ENCODE measurements around the gene SETD6.

SETD6 gene

DNA sequence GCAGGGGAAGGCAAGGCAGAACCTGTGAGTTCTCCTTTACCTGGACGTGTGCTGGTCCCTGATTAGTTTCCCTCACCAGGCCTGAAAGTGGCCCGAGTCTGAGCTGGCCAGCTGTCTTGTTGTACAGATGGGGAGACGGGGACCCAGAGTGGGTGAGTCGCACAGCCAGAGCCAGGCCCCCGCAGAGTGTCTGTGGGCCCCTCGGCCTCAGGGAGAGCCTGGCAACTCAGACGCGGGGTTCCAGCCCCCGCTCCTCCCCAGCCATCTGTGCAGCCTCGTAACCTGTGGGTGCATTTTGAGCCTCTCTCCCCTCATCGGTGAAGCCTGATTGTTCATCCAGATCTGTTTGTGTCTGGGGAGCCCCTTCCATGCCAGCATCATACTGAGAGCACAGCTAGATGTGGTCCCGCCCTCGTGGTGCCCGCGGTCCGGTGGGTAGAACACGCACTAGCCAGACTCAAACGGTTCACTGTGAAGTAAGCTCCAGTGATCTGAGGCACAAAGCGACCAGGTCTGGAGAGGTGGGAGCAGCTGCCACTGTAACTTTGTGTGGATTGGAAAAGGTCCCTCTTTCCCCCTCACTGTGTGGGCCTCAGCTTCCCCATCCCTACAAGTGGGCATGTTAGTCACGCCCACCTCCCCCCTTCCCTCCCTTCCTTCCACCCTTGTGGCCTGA is 21.4 kb upstream of the SETD6 start:
- peak in 5 of 58 donors; percentile 26 to 53 (median 32) for DNase-seq

GRCh38 chr16:58494981-58495520 is 20.3 kb upstream of the SETD6 start:
- DNase-seq = peak in 57 of 58 donors; percentile 35 to 96 (median 86)

GRCh38 chr16:58495521-58496331 is 19.6 kb upstream of the SETD6 start:
- DNase-seq = peak in 50 of 58 donors; percentile 45 to 96 (median 79)

GRCh38 chr16:58497468-58497867 is 17.8 kb upstream of the SETD6 start:
- no peak for DNase-seq

- DNase-seq = no peak
Measured at GRCh38 chr16:58497935-58498334, 17.4 kb upstream of the SETD6 start.

GRCh38 chr16:58498341-58499091 is 16.8 kb upstream of the SETD6 start:
- no peak for DNase-seq

- peak in 1 of 58 donors; percentile 61 for DNase-seq
Measured at GRCh38 chr16:58499092-58499511, 16.2 kb upstream of the SETD6 start.

GRCh38 chr16:58499615-58500351 is 15.5 kb upstream of the SETD6 start, which contains the start of gene NDRG4:
Gene NDRG4 (plus strand): TSS chr16:58500143. CDS start chr16:58500249, 106 bp downstream.
- DNase-seq = peak; percentile 38 to 98 (median 91)

GRCh38 chr16:58500430-58501241 is 14.7 kb upstream of the SETD6 start:
- peak in 8 of 58 donors; percentile 18 to 79 (median 52) for DNase-seq

DNA sequence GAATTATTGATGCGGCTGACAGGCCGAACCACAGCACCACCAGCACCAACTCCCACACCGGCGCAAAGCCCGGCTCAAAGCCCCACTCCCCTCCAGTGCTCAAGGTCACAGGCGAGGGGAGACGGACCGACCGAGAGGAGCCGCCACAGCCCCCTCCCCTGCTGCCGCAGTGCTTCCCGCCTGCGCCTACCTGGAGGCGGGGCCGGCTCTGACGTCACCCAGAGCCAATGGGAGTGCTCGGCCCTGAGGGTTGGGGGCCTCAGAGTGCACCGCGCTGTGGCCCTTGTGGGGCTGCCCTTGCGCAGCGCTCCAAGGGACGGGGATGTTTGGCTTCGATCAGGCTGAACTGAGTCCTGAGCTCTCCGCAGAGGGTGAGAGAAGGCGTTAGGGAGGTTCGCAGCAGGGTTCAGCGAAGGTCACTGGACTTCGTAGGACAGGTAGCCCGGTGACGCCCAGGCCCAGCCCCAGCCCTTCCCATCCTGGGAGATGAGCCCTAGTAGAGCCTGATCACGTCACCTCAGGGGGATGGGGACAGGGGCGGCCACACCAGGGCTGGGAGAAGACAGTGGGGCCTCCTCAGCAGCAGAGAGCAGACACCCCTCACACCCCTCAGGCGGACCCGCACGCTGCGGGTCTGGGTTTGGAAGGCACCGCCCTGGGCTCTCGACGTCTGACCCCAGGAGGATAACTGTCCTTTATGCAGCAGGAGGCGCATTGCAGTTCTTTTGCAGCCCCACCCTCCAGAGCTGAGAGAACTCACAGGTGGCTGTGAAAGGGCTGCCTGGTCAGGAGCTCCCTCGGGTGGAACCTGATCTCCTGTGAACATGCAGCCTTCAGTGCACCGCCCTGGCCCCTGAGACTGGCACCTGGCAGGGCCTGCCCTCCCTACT is 13.8 kb upstream of the SETD6 start:
- DNase-seq = peak in 44 of 58 donors; percentile 29 to 84 (median 51)

- no peak for DNase-seq
Measured at GRCh38 chr16:58502217-58502921, 12.9 kb upstream of the SETD6 start.

GRCh38 chr16:58503166-58503862 is 12.0 kb upstream of the SETD6 start:
- no peak for DNase-seq

DNA sequence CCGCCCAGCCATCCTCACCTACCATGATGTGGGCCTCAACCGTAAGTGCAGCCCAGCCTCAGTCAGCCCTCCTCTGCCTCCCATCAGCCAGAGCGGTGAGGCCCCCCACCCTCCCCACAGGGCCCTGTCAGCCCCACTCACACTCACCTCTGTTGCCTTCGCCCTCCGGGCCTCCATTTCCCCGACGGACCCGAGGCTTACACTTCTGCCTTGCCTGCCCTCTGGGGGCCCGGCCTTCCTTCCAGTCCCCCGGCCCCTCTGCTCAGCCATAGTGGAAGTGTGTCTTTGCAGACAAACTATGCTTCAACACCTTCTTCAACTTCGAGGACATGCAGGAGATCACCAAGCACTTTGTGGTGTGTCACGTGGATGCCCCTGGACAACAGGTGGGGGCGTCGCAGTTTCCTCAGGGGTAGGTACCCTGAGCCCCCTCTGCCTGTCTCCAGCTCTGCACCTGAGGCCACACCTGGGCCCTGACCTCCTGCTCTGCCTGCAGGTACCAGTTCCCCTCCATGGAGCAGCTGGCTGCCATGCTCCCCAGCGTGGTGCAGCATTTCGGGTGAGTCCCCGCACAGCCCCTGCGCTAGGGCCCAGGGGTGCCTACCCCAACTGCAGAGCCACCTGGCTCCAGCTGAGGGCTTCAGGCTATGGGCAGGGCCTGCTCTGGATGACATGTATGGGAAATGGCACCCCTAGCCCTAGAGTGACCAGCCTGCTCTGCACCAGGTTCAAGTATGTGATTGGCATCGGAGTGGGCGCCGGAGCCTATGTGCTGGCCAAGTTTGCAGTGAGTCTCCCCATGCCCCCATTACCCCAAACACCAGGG is 11.2 kb upstream of the SETD6 start:
- DNase-seq = no peak

GRCh38 chr16:58506241-58507194 is 8.8 kb upstream of the SETD6 start:
- DNase-seq = no peak
